ENCODE measurements around the gene GBP1.

Gene GBP1

DNA sequence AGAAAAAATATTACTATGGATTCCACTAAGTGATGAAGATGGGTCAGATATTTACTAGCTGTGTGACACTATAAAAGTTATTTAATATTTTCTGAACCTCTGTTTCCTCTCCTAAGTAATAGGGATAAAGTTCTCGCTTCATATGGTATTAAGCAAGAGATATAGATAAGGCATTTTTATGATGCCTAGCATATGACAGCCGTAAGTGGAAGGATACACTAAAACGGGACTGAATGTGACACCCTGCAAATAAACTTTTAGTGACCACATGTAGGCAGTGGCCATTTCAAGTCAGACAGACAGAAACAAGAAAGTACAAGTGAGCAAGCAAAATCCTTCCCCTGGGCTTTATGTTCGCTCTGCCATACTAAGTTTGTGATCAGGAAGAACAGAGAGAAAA is 56.5 kb downstream of the GBP1 start:
- no peak for DNase-seq (ENCODE audit: low read depth)

- no peak for DNase-seq (ENCODE audit: low read depth)
Observed at GRCh38 chr1:89005286-89006151, 59.5 kb downstream of the GBP1 start.

Data from EH (cell line).